ENCODE results near the gene NR3C2. TPM values are rescaled to one million over a fixed set of nuclear protein-coding genes. Genes with fewer than 3 reads are reported as not detected.

Gene NR3C2
- total and polyA plus RNA-seq, 2 of the 4 experiments (the other 2 are of a cell fraction), result 1.1 to 2.3 TPM

GRCh38 chr4:148055844-148056243 lies 386.4 kb downstream of the NR3C2 start:
- Histone ChIP-seq H3K23ac (ENCODE audit: low read depth, low read length) (no peak overlapping the region), H2AK5ac (ENCODE audit: low read depth, low read length) (no peak overlapping the region), H4K5ac (ENCODE audit: low read depth, low read length) (no peak overlapping the region), H3K56ac (ENCODE audit: extremely low read depth, insufficient read depth, low read length) (no peak overlapping the region), H3K9me3 (ENCODE audit: control insufficient read depth, insufficient read depth, low read length) (no peaks in the 10 kb centered on the region), H3K79me1 (ENCODE audit: low read depth in 1 of 2, low read length in 2 of 2) (peaks cover 35 to 41% of the 10 kb centered on the region in 2 experiments), H2BK20ac (ENCODE audit: low read depth, low read length) (no peak overlapping the region), H3K27ac (ENCODE audit: insufficient read depth, low read length) (no peak overlapping the region), H3K36me3 (ENCODE audit: control insufficient read depth, insufficient read depth, low read length) (peaks cover 2% of the 10 kb centered on the region), H4K8ac (ENCODE audit: low read depth in 2 of 2, low read length in 2 of 2) (no peak overlapping the region), H3K4me1 (ENCODE audit: control insufficient read depth, insufficient read depth, low read length) (peaks cover 6% of the 10 kb centered on the region; the same call in 1 of the 2 replicates), H3K18ac (ENCODE audit: low read depth, low read length) (no peak overlapping the region), H3K4me3 (ENCODE audit: insufficient read depth, low read depth, low read length) (no peak overlapping the region), H3K14ac (replicated peaks; ENCODE audit: low read depth, low read length) (no peak overlapping the region), H2BK120ac (ENCODE audit: low read depth, low read length) (no peak overlapping the region), H3K27me3 (ENCODE audit: control insufficient read depth, insufficient read depth, low read length) (no peaks in the 10 kb centered on the region), H3K4ac (ENCODE audit: low read depth, low read length) (no peak overlapping the region), H4K91ac (ENCODE audit: insufficient read depth, low read depth, low read length) (no peak overlapping the region), H3K9ac (ENCODE audit: low read depth, low read length) (no peak overlapping the region), H4K20me1 (ENCODE audit: insufficient read depth, low read length) (peaks cover 17% of the 10 kb centered on the region), H2BK5ac (ENCODE audit: low read depth, low read length, poor library complexity, severe bottlenecking) (no peak overlapping the region), H2BK15ac (ENCODE audit: low read depth, low read length) (no peak overlapping the region), H3K9me1 (ENCODE audit: insufficient read depth, low read length) (peaks cover 12% of the 10 kb centered on the region), H2AK9ac (replicated peaks; ENCODE audit: low read depth, low read length, poor library complexity) (no peak overlapping the region), H2AFZ (replicated peaks; ENCODE audit: low read length, poor library complexity) (no peak overlapping the region), H3K4me2 (ENCODE audit: low read depth, low read length) (no peak overlapping the region)
- ChIA-PET POLR2A (ENCODE audit: unreplicated experiment) (no interaction called here), CTCF (no interaction called here)
- in situ Hi-C loops (cut with MboI; ENCODE audit: low sequenced_read_pairs), result no loop called here
- TF ChIP-seq POLR2A (IDR thresholded peaks at IDR 0.05; ENCODE audit: low read depth, low read length) (no peak), RAD21 (IDR thresholded peaks at IDR 0.05; ENCODE audit: low read length) (no peak), BHLHE40 (IDR thresholded peaks at IDR 0.05; ENCODE audit: low read depth, low read length) (no peak), MAFK (IDR thresholded peaks at IDR 0.05; ENCODE audit: low read depth, low read length) (no peak)
- BruUV-seq (replicated peaks), result no TSS peak
- intact Hi-C loops (cut with micrococcal nuclease), result no loop called here
- no peak for ATAC-seq (ENCODE audit: low read depth)
- DNase-seq, result no peak
- WGBS, 2 experiments (ENCODE audit: extremely low coverage in 2 of 2, insufficient read length in 1 of 2), result no CpG with 5 or more reads among the region's 6 CpGs
- dilution Hi-C loops (cut with HindIII; ENCODE audit: low sequenced_read_pairs, unreplicated experiment), result no loop called here

Data from IMR-90 (cell line).